ENCODE data around the gene PRR3. TPM values are rescaled to one million over a fixed set of nuclear protein-coding genes. Genes with fewer than 3 reads are reported as not detected.

PRR3 gene
- total and polyA plus RNA-seq, 2 of the 13 experiments (the other 11 are each of a cell fraction or from before 2014, with no cell fraction given): 14.6 to 21.2 TPM

GRCh38 chr6:30571075-30571761 is 14.1 kb downstream of the PRR3 start, which contains the start of gene ABCF1 (continued):
- TF ChIP-seq TFE3 (CRISPR knock-in tag; IDR thresholded peaks at IDR 0.05) (peak; percentile 86), JUNB (CRISPR knock-in tag; IDR thresholded peaks at IDR 0.05; ENCODE audit: borderline replicate concordance) (no peak), ZNF496 (CRISPR knock-in tag; IDR thresholded peaks at IDR 0.05; ENCODE audit: insufficient replicate concordance) (no peak), ZNF34 (CRISPR knock-in tag; IDR thresholded peaks at IDR 0.05; ENCODE audit: borderline replicate concordance) (0 out of 2 replicates have a peak, but pooled peaks have one; percentile 84), ZNF530 (CRISPR knock-in tag; IDR thresholded peaks at IDR 0.05; ENCODE audit: low read depth) (no peak), FIP1L1 (IDR thresholded peaks at IDR 0.05; ENCODE audit: borderline replicate concordance, insufficient read depth, low read depth, low read length) (no peak), FOXK2 (IDR thresholded peaks at IDR 0.05) (peak; percentile 85), DZIP1 (CRISPR knock-in tag; IDR thresholded peaks at IDR 0.05) (no peak; the same call in 1 of the 2 replicates), ZNF75D (CRISPR knock-in tag; IDR thresholded peaks at IDR 0.05; ENCODE audit: borderline replicate concordance) (peak; percentile 48; the same call in 1 of the 2 replicates), RORA (CRISPR knock-in tag; IDR thresholded peaks at IDR 0.05) (no peak), BHLHE40 (IDR thresholded peaks at IDR 0.05; ENCODE audit: low read length) (peak; percentile 100), ONECUT2 (CRISPR knock-in tag; IDR thresholded peaks at IDR 0.05) (peak; percentile 46; the same call in 1 of the 2 replicates), ZNF773 (CRISPR knock-in tag; IDR thresholded peaks at IDR 0.05; ENCODE audit: borderline replicate concordance) (no peak), NR0B2 (CRISPR knock-in tag; IDR thresholded peaks at IDR 0.05) (peak; percentile 92; the same call in 1 of the 2 replicates), ZSCAN25 (CRISPR knock-in tag; IDR thresholded peaks at IDR 0.05) (peak; percentile 51), PRMT3 (CRISPR knock-in tag; IDR thresholded peaks at IDR 0.05; ENCODE audit: borderline replicate concordance, low read depth) (no peak), ZNF782 (CRISPR knock-in tag; IDR thresholded peaks at IDR 0.05; ENCODE audit: borderline replicate concordance) (no peak), ARNTL (CRISPR knock-in tag; IDR thresholded peaks at IDR 0.05) (peak; percentile 94), ZNF446 (CRISPR knock-in tag; IDR thresholded peaks at IDR 0.05) (no peak; the same call in 1 of the 2 replicates), MZF1 (CRISPR knock-in tag; IDR thresholded peaks at IDR 0.05; ENCODE audit: borderline replicate concordance) (peak; percentile 83; the same call in 1 of the 2 replicates), ZBTB42 (CRISPR knock-in tag; IDR thresholded peaks at IDR 0.05) (peak; percentile 78; the same call in 1 of the 2 replicates), PHF20 (CRISPR knock-in tag; IDR thresholded peaks at IDR 0.05) (peak; percentile 90), NAIF1 (CRISPR knock-in tag; IDR thresholded peaks at IDR 0.05; ENCODE audit: borderline replicate concordance) (peak; percentile 99), HMG20B (CRISPR knock-in tag; conservative IDR thresholded peaks at IDR 0.05) (peak; percentile 45; the same call in 1 of the 2 replicates), ZMYM4 (CRISPR knock-in tag; IDR thresholded peaks at IDR 0.05) (peak; percentile 80), ZNF17 (CRISPR knock-in tag; IDR thresholded peaks at IDR 0.05) (peak; percentile 43; the same call in 1 of the 2 replicates)
